GM18951 (cell line): ENCODE data around the gene TRH.

ENCODE experiments used
- POLR2A ChIP-seq: IDR thresholded peaks from 4 replicates; pipeline ENCODE4 v1.6.1; 2011; ENCODE audit warnings: mild to moderate bottlenecking; ENCODE audit not compliant: insufficient read length, insufficient read depth; ENCODE audit errors: extremely low read depth
- in situ Hi-C: fragments of 300-500 bp; cut with MboI; formaldehyde crosslinking; loops from one replicate; pipeline ENCODE4 v1.12.0; 2022; ENCODE audit warnings: low sequenced_read_pairs, mixed read lengths, inconsistent platforms; ENCODE audit not compliant: unreplicated experiment

Gene TRH

DNA sequence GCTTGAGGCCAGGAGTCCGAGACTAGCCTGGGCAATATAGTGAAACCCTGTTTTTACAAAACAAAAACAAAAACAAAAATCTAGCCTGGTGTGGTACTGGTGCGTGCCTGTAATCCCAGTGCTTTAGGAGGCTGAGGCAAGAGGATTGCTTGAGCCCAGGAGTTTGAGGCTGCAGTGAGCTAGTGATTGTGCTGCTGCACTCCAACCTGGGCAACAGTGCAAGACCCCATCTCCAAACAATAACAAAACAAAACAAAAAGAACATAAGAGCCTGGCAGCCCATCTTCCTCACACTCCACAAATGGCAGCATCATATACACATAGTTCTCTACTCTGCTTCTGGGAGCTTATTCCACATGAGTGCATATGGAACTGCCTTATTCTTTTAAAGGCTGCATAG is 2.2 kb upstream of the TRH start:
- in situ Hi-C loops, result no loop called here
- no peak for TF ChIP-seq POLR2A

DNA sequence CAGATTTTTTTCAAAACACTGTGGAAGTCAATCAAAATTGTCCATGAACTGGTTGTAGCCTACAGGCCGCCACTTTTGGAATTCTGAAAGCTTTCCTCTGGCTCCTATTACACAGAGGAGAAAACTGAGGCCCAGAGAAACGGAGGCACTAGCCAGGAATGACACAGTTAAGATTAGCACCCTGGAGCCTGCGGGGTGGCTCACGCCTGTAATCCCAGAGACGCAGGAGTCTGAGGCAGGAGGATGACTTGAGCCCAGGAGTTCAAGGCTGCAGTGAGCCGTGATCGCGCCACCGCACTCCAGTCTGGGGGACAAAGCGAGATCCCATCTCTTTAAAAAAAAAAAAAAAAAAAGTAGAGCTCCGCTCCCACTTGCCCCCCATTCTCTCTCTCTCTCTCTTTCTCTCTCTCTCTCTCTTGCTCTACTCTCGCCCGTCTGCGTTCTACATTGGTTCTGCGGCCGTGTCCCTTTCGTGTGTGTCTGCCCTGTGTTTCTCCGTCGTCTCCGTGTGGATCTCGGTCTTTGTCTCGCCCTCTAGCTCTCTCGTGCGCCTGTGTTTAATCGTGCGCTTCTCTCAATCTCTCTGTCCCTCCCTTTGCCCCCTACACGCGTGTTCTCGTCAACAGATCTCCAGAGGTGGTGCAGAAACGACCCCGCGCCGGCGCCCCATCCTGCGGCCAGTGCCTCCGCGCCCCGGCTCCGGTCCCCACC is 512 bp upstream of the TRH start:
- in situ Hi-C loops, result no loop called here
- TF ChIP-seq POLR2A, result no peak

DNA sequence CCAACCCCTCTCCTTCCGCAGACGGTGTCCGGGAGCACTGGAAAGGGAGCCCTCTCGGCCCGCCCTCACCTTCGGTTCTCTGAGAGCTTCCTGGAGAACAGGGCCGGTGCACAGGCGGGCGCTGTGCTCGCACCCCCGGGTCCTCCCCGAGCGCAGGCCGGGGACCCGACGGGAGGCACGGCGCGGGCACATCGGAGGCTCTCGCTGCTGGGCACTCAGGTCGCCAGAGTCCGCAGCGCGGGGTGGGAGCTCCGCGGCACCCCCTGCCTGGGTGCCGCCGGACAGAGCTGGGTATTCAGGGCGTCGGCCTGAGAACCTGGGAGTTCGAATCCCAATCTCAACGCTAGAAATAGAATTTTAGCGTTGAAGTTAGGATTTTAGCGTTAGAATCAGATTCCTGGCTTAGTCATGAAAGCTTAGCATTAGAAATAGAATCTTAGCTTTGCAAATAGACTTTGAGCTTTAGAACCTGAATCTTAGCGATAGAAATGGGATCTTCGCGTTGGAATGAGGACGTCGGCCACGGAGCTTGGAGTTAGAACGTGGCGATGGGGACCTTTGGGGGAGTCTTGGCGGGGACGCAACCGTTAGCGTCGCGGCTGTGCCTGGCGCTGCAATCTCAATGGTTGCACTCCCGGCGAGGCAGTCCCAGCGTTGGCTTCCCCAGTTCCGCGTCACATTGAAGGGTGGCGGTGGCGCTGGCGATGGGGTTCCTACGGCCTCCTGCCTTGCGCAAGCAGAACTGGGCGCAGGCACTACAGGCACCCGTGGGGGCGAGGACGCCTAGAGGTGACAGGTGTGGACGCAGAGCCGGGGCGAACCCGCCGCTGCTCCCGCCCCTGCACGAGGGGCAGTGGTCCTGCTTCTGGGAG is 549 bp downstream of the TRH start:
- in situ Hi-C loops, result no loop called here
- no peak for TF ChIP-seq POLR2A

DNA sequence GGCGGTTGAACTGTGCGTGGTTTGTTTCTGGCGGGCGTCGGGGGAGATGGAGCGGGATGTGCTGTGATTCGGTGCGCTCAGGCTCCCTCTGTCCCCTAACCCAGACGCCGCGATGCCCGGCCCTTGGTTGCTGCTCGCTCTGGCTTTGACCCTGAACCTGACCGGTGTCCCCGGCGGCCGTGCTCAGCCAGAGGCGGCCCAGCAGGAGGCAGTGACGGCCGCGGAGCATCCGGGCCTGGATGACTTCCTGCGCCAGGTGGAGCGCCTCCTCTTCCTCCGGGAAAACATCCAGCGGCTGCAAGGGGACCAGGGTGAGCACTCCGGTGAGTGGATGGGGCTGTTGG is 1.2 kb downstream of the TRH start:
- TF ChIP-seq POLR2A, result no peak
- in situ Hi-C loops, result no loop called here

DNA sequence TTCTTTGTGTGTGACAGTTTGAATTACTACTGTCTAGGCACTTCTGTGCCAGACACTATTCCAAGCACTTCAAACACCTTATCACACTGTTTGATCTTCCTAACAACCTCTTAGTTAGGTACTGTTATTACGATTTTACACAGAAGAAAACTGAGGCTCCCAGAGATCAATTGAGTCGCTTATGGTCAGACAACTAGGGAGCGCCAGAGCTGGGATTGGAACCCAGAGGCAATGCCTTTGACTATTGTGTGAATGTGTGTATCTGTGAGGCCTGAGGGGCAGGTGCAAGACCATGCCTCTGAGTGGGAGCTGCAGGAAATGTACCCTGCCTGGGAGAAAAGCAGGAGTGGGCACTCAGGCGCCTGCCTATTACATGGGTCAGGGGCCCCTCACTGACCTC is 1.8 kb downstream of the TRH start:
- no peak for TF ChIP-seq POLR2A
- in situ Hi-C loops, result no loop called here

DNA sequence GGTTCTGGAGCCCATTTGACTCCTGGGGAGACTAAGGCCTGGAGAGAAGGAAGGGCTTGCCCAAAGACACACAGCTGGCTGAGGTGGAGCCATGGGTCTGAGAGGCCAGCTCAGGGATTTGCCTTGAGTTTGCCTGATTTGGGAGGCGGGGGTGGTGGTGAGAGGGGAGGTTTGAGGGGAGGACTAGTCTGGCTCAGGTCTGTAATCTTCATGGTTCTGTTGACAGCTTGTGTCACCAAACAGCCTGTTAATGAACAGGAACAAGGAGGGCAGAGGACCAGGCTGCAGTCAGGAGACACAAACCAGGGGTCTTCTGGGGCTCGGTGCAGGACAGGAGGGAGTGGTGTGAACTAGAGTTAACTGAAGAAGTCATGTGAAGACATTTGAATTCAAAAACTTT is 3.6 kb downstream of the TRH start:
- no peak for TF ChIP-seq POLR2A
- in situ Hi-C loops, result no loop called here

DNA sequence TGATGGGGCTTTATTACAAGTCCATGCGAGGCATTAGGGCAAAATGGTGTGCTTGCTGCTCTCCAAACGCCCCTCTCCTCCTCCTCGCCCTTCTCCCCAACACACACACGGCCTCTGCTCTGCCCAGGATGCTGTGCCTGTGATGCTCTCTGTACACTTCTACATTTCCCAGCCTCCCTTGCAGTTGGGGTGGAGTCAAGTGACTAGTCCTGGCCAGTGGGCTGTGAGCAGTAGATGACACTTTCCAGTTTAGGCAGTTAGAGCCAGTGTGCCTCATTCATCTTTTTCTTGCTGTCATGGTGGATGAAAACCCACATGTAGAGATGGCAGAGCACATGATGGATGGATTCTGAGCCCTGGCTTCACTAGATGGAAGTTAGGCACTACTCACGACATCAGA is 5.4 kb downstream of the TRH start:
- in situ Hi-C loops, result no loop called here
- no peak for TF ChIP-seq POLR2A

DNA sequence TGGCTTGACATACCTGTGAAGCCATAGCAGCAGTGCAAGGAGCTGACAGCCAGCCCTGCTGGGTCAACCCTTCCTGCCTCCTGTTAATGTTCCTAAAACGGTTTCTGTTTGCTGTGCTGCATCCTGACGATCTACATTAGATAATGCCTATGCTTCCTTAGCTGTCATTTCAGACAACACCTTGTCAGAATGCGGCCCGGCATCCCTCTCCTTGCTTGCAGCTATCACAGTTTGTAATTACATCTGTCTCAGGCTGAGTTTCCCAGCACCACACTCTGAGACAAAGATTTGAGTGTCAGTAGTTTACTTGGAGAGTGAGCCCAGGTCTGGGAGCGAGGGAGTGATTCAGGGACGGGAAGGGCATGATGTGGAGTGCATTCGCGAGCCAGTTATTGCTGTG is 9.0 kb downstream of the TRH start:
- in situ Hi-C loops, result no loop called here
- no peak for TF ChIP-seq POLR2A

DNA sequence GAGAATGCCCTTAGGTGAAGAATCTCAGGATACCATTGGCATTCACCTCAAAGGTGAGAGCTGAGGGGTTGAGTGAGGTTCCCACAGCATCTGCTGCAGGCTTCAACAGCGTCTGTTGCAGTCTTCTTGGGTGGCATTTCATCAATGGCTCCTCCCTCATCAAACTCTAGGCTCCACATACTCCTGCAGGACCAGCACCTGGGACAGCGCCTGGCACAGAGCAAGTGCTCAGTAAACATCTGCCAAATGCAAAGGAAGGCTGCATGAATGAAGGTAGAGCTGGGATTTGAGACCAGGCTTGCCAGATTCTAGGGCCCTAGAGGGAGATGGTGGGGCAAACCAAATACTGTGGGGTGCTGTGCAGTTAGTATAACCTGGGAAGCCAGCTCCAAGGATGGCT is 9.6 kb downstream of the TRH start:
- TF ChIP-seq POLR2A, result no peak
- in situ Hi-C loops, result no loop called here

DNA sequence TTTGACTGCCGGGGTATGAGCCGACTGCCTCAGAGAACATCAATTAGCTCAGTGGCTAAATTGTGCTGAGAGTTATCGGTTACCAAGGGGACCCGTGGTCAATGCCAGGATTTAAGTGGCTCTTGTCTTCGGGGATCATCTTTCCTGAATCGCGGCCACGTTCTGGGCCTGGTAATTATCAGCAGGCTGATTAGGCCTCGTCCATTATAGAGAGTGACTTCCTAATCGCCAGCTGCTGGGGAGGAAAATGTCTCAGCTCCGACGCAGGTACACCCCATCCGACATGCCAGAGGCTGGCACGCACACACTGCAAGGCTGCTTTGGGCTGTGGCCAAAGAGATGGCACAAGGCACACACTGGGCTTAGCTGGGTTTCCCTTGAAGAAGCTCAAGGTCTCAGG is 10.6 kb downstream of the TRH start:
- TF ChIP-seq POLR2A, result no peak
- in situ Hi-C loops, result no loop called here

DNA sequence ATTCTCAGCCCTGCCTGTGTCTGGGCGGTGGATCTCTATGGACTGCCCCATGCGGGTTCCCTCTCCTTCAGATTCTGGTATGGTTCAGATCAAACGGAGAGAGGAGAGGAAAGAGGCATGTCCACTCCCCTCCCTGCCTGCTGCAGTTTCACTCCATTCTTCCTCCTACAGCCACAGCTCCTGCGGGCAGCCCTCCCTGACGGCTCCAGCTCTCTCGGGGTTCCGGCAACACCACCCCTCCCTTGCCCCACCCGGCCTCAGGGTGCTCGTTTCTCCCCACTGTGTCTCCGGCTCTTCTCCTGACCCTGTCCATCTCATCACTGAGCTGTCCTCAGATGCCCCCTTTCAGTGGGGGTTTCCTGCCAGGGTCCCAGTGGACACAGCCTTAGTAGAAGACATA is 13.9 kb downstream of the TRH start:
- in situ Hi-C loops, result no loop called here
- no peak for TF ChIP-seq POLR2A

DNA sequence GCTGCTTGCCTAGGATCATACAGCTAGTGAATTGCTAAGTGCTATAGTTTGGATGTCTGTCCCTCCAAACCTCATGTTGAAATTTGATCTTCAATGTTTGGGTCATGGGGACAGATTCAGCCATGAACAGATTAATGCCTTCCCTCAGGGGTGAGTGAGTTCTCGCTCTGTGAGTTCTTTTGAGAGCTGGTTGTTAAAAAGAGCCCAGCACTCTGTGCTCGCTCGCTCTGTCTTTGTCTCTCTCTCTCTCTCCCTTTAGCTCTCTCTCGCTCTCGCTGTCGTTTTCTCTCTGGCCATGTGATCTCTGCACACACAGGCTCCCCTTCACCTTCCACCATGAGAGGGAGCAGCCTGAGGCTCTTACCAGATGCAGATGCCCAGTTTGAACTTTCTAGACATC is 14.9 kb downstream of the TRH start:
- in situ Hi-C loops, result no loop called here

DNA sequence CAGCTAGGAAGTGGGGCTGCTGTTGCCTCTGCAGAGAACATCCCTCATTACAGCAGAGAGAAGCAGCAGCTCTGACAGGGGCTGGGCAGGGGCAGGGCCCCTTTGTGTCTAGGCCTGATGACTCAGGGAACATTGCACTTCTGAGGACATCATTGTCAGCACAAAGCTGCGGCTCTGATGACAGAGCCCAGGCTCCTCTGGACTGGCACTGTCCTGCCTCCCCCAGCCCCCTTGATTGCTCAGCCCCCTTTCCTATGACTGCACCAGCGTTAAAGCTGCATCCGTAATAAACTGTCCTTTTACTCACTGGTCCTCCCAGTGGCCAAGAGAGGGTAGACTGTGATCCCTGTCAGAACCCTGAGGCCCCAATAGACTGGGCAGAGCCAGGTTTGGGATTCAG is 18.3 kb downstream of the TRH start:
- no peak for TF ChIP-seq POLR2A
- in situ Hi-C loops, result no loop called here

More for the DNA sequence above, 14.9 kb downstream of the TRH start:
- no peak for TF ChIP-seq POLR2A

DNA sequence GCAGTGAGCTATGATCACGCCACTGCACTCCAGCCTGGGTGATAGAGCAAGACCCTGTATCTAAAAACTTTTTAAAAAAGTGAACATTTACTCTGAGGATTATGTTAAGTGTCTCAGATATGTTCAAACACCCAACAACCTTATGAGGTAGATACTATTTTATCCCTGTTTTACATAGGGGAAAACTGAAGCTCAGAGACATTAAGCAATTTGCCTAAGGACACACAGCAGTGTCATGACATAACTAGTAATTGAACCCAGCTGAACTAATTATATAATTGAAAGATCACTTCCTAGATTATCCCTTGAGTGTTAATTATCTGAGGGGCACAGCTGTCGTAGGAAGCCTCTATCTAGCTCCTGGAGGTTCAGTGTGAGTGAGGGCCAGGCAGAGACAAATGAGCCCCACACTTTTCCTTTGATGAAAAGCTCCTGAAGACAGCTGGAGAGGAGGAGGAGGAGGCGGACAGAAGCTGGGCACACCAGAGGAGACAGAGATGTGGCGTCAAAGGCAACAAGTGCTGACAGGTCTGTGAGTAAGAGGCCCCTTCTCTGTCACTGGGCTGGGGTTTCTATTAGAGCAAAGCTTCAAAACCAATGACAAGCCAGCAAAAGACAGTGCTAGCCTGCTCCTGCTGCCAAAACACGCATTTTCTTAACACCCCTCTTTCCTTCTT is 20.5 kb downstream of the TRH start:
- in situ Hi-C loops, result no loop called here
- TF ChIP-seq POLR2A, result no peak
